ENCODE measurements around the gene PPP1R9B.

- TF ChIP-seq MAX (IDR thresholded peaks at IDR 0.05) (no peak), BRCA1 (IDR thresholded peaks at IDR 0.05; ENCODE audit: low read depth, low read length) (no peak), NRF1 (IDR thresholded peaks at IDR 0.05; ENCODE audit: low read depth, low read length) (no peak), EZH2 (IDR thresholded peaks at IDR 0.05; ENCODE audit: low read depth, low read length, severe bottlenecking) (no peak), CTCF (IDR thresholded peaks at IDR 0.05; ENCODE audit: control extremely low read depth in 1 of 3, insufficient read depth in 1 of 3, low read depth in 1 of 3, low read length in 3 of 3) (no peak), GTF2F1 (IDR thresholded peaks at IDR 0.05; ENCODE audit: borderline replicate concordance, low read depth, low read length) (no peak), ATF3 (IDR thresholded peaks at IDR 0.05; ENCODE audit: insufficient read depth, low read depth, low read length) (no peak), SIN3A (conservative IDR thresholded peaks at IDR 0.05 in 1 of 2, IDR thresholded peaks at IDR 0.05 in 1 of 2; ENCODE audit: low read depth in 1 of 2, low read length in 2 of 2) (no peak), FOSL1 (IDR thresholded peaks at IDR 0.05; ENCODE audit: insufficient read depth, low read depth, low read length) (no peak), EP300 (IDR thresholded peaks at IDR 0.05; ENCODE audit: borderline replicate concordance in 1 of 2, low read depth in 2 of 2, low read length in 2 of 2) (no peak), POLR2AphosphoS5 (IDR thresholded peaks at IDR 0.05; ENCODE audit: low read depth, low read length) (no peak), CHD7 (IDR thresholded peaks at IDR 0.05; ENCODE audit: insufficient replicate concordance, low read length) (no peak)
These were observed 36.7 kb downstream of the PPP1R9B start for GRCh38 chr17:50113624-50114320.
